ENCODE results near the gene HTRA3.
A peak's percentile ranks its signal among the peaks of the same experiment; 100 is the strongest.

HTRA3 gene

GRCh38 chr4:8297691-8298485 lies 28.3 kb downstream of the HTRA3 start:
- no peak for DNase-seq

GRCh38 chr4:8300832-8301231 lies 31.3 kb downstream of the HTRA3 start:
- DNase-seq, result no peak

GRCh38 chr4:8301851-8302730 lies 32.5 kb downstream of the HTRA3 start:
- no peak for DNase-seq

GRCh38 chr4:8303081-8303480 lies 33.5 kb downstream of the HTRA3 start:
- no peak for DNase-seq

- no peak for DNase-seq
Measured at GRCh38 chr4:8303485-8304281, 34.1 kb downstream of the HTRA3 start.

- DNase-seq, result no peak
Measured at GRCh38 chr4:8304827-8305695, 35.5 kb downstream of the HTRA3 start.

- no peak for DNase-seq
Measured at GRCh38 chr4:8305851-8306471, 36.4 kb downstream of the HTRA3 start.

GRCh38 chr4:8306511-8307021 lies 37.0 kb downstream of the HTRA3 start:
- DNase-seq, result no peak

GRCh38 chr4:8307121-8307520 lies 37.6 kb downstream of the HTRA3 start:
- no peak for DNase-seq

GRCh38 chr4:8307714-8308113 lies 38.2 kb downstream of the HTRA3 start:
- DNase-seq, result no peak

- DNase-seq, result no peak
Measured at GRCh38 chr4:8308144-8308543, 38.6 kb downstream of the HTRA3 start.

- no peak for DNase-seq
Measured at GRCh38 chr4:8308856-8309771, 39.6 kb downstream of the HTRA3 start.

- DNase-seq, result no peak
Measured at GRCh38 chr4:8310306-8310705, 40.8 kb downstream of the HTRA3 start.

- no peak for DNase-seq
Measured at GRCh38 chr4:8311101-8312068, 41.8 kb downstream of the HTRA3 start.

- DNase-seq, result no peak
Measured at GRCh38 chr4:8312069-8312445, 42.5 kb downstream of the HTRA3 start.

GRCh38 chr4:8312976-8313375 lies 43.4 kb downstream of the HTRA3 start:
- DNase-seq, result no peak

GRCh38 chr4:8314691-8315255 lies 45.2 kb downstream of the HTRA3 start:
- no peak for DNase-seq

- DNase-seq, result peak; percentile 54
Measured at GRCh38 chr4:8315435-8316250, 46.1 kb downstream of the HTRA3 start.
